HG03064 (cell line): ENCODE results near the gene AUP1.
"Not testable (repeated sequence)": the region's sequence is repeated elsewhere in the genome, so short reads cannot be mapped to it uniquely, and the experiment has no call there.

Experiments used
- ATAC-seq: cut with Tn5 transposase; IDR thresholded peaks from one replicate; pipeline ENCODE4 v1.9.1; 2021; ENCODE audit warnings: low read depth; ENCODE audit not compliant: unreplicated experiment

The AUP1 gene

DNA sequence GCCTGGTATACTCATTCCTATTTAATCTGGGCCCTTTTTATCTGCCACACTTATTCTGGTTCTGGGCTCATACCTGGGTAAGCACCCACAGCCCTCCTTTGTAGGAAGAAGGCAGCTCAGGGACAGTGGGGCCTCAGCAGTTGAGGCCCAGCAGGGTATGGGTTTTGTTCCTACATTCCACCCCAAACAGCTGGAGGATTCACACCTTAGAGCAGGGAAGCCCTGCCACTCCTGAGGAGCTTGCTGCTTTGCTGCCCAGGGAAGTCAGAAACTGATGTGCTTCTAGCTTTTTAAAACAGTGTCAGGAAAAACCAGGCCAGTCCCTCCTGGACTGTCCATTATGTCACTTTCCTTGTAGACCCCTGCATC, 28.9 kb downstream of the AUP1 start:
- ATAC-seq, result no peak

DNA sequence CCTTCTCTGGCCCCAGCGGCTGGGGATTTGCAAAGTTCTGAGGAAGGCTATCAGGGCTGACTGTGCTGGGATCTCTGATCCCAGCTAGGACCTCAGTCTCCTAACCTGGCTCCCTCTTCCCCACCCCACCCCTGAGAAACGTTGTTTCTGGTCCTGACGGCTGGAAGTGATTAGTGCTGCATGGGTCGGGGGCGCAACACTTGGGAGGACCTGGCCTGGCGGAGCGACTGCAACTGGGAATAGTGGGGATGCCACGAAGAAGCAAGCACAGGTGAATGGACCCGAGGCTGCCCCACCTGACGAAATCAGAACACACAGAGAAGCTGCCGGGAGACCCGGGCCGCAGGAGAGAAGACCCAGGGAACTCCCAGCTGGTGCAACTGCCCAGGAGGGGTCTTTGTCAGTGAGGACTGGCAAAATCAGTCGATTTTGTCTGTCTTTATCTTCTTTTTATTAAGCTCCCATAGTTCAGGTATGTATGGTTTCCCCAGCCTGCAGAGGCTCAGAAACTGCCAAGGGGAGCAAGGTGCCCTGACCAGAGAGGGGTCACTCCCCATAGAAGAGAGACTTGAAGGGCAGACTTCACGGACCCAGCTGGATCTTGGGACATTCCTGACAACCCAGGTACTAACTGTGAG, 29.4 kb downstream of the AUP1 start:
- ATAC-seq, result no peak

DNA sequence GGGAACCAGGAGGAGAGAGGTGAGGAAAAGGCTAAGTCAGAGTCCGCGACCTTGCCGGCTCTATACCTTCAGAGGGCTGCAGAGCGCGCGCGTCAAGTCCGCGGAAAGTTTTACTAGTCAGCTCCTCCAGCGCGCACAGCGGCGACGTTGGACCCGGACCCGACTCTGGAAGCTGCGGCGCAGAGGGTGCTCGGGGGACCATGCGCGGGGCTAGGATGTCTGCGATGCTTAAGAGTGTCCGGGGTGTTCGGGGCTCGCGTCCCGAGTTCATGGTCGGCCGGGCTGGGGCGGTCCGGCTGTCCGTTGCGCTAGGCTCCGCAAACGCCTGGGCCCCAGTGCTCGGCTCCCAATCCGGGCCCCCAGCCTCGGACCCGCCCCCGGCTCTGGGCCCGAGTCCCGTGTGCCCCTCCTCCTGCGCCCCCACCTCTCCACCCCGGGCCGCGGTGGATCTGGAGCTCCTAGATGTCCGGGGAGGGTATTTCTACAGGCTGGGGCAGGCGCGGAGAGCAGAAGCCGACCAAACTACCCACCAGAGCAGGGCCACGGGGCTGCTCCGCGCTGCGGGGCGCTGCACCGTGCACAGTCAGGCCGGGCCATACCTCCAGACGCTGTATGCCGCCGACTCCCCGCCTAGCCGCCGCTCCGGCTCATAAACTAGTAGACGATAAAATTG, 30.1 kb downstream of the AUP1 start, which contains the start of gene LBX2:
TSS of gene LBX2 (minus strand) at position 337 of the 673 bp plus-strand sequence. CDS start at position 271, 66 bp downstream.
- ATAC-seq, result no peak

DNA sequence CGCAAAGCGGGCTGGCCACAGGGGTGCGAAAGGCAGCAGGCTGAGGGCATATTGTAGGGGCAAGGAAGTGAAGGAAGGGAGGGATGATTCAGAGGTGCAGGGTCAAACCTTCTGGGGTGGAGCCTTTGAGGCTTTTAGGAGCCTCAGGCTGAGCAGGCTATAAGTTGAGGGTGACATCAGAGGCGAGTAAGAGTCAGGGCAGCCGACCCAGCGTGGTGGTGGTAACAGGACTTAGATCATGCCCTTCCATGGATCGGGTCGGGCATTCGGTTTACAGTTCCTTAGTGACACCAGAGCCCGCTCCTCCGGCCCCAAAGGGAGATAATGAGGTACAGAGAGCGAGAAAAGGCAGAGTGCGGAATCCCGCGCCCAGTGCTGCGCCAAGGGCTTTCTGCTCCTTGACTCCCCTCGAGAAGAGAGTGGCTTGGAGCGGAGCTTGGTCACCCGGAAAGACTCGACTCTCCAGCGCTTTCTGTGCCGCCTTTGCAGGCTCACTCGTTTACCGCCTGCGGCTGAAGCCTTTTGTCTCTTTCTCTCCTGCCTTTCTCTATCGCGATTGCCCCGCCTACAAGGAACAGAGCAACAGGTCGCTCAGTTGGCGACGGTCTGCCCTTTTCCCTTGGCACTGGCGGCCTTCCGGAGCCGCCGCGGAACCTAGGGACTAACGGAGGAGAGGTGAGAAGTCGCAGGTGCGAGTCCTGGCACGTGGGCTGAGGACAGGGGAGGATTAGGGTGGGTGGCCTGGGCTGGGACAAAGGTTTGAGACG, 30.8 kb downstream of the AUP1 start:
- no peak for ATAC-seq

DNA sequence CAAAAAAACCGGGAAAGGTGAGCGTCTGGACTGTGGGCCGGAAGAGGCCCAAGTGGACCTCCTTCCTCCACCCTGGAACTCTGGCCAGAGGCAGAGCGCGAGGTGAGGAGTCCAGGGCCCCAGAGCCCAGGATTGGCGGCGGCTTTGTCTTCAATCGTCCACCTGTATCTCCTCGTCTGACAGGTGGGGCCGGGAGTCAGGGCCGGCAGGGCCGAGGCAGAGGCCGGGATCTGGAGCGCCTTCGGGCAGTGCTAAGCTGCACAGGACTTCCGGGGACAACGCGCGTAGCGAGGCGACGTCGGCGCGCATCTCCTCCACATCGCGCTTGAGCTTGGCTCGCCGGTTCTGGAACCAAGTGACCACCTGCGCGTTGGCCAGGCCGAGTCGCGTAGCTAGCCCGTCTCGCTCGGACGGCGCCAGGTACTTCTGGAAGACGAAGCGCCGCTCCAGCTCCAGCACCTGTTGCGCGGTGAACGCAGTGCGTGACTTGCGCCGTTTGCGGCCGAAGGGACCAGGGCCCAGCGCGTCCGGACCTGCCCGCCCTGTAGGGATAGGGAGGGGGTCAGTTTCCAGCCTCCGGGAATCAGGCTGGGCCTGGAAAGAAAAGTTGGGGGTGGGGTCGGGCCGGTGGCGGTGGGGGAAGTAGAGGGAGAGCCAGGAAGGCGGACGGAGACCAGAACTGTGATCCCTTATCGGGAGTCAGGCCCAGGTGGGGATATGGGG, 31.6 kb downstream of the AUP1 start:
- ATAC-seq, result no peak

DNA sequence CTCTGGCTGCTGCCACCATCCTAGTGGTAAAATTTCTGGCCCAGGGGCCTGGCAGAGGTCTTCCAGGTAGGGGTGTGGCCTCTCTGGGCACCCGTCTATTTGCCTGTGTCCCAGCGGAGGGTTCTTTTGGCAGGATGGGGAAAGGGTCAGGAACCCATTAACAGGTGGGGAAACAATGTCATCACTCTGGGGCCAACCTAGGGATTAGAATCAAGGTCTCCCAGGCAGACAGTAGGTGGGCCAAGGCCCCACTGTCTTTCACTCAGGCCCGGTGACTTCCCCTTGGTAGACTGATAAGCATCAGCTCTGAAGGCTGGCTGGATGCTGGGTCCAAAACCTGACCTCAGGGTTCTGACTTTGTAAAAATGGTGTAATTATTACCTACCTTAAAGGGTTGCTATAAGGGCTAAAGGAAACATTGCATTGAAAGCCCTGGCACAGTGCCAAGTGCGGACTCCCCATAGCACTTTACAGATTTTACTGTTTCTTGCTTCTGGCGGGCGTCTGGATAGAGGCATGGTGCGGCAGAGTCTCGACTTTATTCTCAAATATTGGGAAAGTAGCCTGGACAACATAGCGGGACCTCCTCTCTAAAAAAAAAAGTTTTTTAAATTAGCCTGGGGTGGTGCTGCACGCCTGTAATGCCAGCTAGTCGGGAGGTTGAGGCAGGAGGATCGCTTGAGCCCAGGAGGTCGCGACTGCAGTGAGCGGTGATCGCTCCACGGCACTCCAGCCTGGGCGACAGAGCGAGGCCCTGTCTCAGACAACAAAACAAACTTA, 32.3 kb downstream of the AUP1 start:
- ATAC-seq, result no peak

DNA sequence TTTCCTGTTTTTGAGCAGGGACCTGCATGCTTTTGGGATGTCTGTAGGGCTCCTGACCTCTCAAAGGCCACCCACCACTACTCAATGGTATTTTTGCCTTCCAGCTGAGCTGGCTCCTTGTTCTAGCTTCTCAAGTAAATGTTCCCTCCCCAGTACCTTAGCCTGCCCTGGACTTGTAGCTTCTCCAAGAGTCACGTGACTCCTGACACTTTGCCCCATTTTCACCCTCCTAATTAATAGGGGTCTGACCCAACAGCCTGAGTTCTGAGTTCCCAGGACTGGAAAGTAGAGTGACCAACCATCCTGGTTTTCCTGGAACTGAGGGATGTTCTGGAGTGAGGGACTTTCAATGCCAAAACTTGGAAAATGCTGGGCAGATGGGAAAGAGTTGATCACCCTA, 34.1 kb downstream of the AUP1 start:
- no peak for ATAC-seq

DNA sequence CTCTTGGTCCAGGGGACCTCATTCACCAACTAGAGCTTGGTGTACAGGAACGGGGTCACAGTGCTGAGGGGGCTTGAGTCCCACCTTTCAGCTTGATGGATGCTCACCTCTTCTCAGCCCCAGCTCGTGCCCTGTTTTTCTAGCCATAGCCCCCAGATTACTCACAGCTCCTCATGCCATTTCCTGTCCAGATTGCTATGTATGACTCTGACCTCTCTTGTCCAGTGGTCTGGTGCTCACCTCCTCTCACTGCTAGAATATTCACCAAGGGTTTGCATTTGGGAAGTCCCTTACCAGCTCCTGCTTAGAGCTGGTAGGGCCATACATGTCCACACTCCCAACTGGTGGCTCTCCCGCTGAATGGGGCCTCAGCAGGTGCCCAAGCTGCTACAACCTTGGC, 36.0 kb downstream of the AUP1 start:
- ATAC-seq, result no peak

DNA sequence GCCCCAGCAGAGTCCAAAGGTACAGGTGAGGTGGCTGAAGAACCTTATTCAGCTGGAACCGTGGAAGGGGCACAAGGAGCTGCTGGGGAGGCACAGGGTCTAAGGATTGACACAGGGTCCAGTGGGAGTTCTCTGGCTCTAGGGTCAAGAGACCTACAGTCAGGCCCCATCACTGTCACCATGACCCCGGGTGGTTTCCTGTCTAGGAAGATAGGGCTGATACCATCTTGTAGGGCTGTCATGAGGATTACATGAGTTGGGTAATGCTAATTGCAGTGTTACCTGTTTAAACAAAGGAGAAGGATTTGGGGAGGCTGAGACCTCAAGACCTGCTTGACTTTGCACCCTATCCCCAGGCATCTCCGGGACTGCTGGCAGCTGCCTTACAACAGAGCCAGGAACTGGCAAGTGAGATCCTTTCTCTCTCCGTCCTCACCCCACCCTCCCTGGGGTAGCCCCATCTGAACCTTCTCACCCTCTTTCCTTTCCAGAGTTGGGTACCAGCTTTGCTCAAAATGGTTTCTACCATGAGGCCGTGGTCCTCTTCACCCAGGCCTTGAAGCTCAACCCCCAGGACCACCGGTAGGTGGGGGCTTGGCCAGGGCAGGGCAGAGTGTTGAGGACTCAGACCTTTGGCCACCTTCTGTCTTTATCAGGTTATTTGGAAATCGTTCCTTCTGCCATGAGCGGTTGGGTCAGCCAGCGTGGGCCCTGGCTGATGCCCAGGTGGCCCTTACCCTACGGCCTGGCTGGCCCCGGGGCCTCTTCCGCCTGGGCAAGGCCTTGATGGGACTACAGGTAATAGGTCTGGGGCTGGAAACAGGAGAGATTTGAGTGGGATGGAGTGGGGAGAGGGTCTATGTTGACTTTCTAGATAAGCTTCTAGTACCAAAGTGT, 37.6 kb downstream of the AUP1 start:
- no peak for ATAC-seq

DNA sequence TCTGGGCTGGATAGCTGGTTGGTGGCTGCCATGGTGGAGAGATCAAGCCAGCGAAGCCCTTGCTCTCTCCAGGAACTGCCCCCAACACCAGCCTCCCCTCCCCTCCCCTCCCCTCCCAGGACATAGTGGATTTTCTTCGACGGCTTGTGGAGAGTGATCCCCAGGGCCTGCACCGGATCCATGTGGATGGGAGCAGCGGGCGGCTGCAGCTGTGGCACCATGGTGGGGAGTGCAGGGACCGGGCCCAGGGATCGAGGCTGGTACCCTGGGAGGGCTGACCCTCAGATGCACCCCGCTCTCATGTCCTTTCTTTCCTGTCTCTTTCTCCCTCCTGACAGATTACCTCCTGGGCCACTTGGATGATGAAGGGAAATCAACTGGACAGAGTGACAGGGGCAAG, 39.6 kb downstream of the AUP1 start:
- ATAC-seq, result no peak

DNA sequence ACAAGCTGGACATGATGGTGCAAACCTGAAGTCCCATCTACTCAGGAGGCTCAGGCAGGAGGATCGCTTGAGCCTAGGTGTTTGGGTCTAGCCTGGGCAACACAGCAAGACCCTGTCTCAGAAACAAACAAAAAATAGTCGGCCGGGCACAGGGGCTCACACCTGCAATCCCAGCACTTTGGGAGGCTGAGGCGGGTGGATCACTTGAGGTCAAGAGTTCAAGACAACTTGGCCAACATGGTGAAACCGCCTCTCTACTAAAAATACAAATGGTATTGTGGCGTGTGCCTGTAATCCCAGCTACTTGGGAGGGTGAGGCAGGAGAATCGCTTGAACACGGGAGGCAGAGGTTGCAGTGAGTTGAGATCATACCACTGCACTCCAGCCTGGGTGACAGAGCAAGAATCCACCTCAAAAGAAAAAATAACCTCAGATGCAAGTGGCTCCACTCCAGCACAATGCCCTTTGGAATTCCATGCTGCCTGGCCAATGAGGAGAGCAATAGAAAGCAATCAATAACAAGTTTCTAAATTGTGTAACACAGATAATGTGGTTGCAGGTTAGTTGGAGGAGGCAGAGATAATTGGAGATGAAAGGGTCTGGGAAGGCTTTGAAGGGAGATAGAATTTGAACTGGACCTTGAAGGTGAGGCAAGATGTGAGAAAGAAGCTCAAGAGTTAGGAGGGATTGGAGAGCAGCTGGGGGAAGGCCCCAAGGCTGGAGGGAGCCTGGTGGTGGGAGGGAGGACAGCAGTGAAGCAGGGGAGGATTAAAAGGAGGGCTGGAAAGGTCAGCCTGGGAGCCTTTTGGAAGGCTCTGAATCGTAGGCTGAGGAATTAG, 40.6 kb downstream of the AUP1 start:
- no peak for ATAC-seq

DNA sequence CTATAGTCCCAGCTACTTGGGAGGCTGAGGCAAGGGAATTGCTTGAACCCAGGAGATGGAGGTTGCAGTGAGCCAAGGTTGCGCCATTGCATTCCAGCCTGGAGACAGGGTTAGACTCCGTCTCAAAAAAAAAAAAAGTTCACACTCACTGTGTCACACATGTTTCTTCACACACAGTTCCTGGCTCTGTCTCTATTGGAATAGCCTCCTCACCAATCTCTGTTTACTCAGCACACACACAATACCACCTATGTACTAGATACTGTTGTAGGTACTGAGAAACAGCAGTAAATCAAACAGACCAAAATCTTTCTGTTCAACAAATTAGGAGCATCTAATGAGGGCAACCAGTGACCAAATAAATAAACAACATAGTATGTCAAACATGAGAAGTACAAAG, 43.4 kb downstream of the AUP1 start:
- no peak for ATAC-seq

DNA sequence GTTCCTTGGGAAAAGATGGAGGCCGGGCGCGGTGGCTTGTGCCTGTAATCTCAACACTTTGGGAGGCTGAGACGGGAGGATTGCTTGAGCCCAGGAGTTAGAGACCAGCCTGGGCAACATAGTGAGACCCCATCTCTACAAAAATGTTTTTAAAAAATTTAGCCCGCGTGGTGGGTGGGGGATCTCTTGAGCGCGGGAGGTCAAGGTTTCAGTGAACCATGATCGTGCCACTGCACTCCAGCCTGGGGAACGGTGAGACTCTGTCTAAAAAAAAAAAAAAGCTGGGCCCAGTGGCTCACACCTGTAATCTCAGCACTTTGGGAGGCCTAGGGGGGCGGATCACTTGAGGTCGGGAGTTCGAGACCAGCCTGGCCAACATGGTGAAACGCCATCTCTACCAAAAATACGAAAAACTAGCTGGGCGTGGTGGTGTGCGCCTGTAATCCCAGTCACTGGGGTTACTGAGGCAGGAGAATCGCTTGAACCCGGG, 45.8 kb downstream of the AUP1 start:
- ATAC-seq, result not testable (repeated sequence)

DNA sequence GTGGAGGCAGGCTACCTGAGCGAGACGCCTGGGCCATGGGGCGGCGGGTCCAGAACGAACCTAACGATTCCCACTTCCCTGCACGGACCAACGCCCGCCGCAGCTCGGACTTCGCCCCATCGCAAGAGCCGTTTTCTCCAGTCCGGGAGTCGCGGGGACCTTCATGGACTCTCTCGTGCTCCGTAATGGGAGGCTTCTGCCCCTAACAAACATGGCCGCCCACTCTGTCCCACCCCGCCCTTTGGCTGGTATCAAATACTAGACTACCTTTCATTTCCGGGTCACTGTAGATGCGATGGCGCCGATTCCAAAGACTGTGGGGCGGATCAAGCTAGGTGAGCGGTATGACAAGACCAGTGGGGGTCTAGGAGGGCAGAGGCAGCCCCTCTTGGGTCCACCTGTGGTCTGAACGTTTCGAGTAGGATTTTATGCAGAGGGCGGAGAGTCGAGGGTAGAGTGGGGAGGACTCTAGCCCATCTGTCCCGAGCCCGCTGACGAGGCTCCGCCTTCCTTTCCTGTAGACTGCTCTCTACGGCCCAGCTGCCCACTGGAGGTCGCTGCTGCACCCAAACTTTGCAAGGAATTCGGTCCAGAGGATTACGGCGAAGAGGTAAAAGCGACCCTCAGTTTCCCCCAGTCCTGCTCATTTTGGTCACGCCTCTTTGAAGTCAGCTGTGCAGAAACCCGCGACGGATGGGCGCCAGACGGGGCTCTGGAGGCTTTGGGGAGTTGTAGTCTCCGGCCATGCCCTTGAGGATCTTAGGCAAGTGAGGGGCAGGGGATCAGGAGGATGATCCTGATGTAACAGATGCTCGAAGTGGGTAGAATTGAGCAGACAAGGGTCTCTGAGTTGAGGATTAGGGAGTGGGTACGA, 46.5 kb downstream of the AUP1 start, which contains the start of the genes CCDC142 and TTC31:
TSS of gene CCDC142 (minus strand) at position 198 of the 874 bp plus-strand sequence. CDS start at position 37, 161 bp downstream.
TSS of gene TTC31 (plus strand) at position 281 of the 874 bp plus-strand sequence. CDS start at position 296, 15 bp downstream.
- peak; percentile 87 for ATAC-seq

DNA sequence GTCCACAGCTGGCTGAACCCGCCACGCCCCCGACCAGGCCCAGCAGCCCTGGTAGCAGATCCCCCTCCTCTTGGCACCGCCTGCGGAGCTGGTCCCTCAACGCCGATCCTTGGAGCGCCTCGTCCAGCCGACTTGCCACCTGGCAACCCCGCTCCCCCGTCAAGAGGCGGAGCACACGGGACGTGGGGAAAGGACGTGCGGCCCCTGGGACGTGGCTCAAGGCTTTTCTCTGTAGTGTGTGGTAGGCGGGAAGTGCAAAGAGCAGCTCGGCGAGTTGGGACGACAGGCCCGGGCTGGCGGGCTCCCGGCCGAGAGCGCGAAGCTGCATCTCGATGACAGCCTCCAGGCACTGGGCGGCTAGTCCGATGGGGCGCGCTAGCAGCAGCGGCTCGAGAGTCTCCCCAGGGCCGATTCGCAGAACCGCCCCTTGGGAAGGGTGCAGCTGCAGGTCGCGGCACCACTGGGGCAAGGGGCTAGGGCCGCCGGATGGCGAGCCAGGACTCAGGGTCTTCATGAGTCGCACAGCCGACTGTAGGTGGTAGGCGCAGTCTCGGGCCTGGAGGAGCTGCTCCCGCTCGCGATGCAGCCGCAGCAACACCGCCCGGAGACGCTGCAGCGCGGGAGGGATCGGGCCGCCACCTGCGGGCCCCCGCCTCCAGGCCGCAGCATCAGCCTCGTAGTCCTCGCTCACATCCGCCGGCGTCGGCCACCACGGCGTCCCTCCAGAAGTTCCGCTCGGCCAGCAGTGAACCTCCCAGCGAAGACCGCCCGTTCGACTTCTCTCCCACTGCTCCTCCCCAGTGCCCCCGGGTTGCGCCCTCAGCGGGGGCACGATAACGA, 47.3 kb downstream of the AUP1 start:
- peak; percentile 34 for ATAC-seq

DNA sequence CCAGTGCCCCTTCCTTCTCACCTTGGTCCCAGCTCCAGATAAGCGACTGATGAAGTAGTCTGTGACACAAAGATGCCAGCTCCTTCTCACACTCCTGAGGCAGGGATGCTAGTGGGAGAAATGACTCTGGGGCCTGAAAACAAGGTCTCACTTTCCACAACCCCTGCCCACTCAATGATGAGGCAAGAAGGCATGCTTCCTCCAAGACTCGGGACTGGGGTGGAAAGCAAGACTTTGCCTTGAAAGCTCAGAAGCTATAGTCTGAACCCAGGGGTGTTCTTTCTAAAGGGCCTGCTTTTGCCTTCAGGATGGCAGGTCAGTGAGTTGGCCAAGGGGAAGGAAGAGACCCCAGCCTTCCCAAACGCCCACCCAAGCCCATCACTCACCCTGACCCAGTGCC, 48.1 kb downstream of the AUP1 start:
- ATAC-seq, result no peak
